Sigmoid colon (tissue), 4 donors: ENCODE results near the gene LDHA.

ENCODE experiments used
- EP300 ChIP-seq, 4 donors: sonication (generic); formaldehyde crosslinking; IDR thresholded peaks; one replicate each; pipeline ENCODE4 v1.6.1; 2017; ENCODE audit warnings: antibody characterized with exemption in 4 of 4
- POLR2AphosphoS5 ChIP-seq, 4 donors: sonication (generic); formaldehyde crosslinking; IDR thresholded peaks; one replicate each; pipeline ENCODE4 v1.6.1; 2017; ENCODE audit warnings: antibody characterized with exemption in 4 of 4

DNA sequence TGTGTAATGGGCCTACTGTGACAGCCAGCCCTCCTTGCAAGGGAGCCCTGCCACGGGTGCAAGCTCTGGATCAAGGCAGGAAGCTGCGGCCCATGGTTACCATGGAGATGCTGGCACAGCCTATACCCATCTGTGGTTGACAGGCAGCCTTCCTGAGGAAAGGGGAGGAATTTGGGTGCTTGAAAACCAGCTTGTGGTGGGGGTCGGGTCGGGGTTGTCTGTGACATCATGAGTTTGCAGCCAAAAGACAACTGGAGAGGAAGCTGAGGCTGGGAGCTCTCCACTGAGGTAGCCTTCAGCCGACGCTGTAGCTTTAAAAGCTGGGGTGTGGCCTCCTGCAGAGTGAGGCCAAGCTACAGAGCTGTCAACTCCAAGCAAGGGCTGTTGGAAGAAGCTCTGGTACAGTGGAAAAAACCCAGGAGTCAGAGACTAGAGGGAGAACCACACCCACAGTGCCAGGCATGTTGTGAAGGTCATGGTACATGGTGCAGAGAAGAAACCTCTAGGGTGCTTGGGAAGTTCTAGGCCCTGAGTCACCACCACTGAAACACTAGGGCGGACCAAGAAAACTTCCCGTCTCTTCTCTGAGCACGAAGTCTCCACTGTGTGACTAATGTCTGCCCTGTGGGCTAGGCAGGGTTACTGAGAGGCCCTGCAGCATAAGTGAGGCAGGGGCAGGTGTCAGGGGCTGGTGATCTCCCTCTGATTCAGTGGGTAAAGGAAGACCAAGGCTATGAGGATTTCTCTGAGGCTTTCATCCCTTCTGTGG lies 10.8 kb upstream of the LDHA start:
- peak in 1 of 4 donors; percentile 19 for TF ChIP-seq EP300 (IDR thresholded peaks at IDR 0.05)
- TF ChIP-seq POLR2AphosphoS5 (IDR thresholded peaks at IDR 0.05), result peak; percentile 32 to 83 (median 62)
